B cell (primary cell): ENCODE results near the gene CYP4A22. TPM values are rescaled to one million over a fixed set of nuclear protein-coding genes. Genes with fewer than 3 reads are reported as not detected.

Experiments used
- ATAC-seq: fragments of 200-7000 bp; cut with Tn5 transposase; one replicate; pipeline ENCODE4 v1.10.0; 2021; ENCODE audit warnings: low read depth, mild to moderate bottlenecking, moderate number of reproducible peaks, moderate library complexity
- CTCF ChIA-PET: fragments of 350-600 bp; sonication (Branson Sonifier 250); formaldehyde crosslinking; loops from one replicate; lab custom pipeline; 2021; ENCODE audit warnings: antibody characterized with exemption, inconsistent platforms; lab: Charles Lee
- POLR2A ChIA-PET: fragments of 350-600 bp; sonication (Branson Sonifier 250); formaldehyde crosslinking; loops from one replicate; lab custom pipeline; 2021; ENCODE audit warnings: antibody characterized with exemption; lab: Charles Lee
- DNase-seq: peaks from one replicate; pipeline ENCODE4 v3.0.0; 2013
- H2AFZ ChIP-seq: 2 replicates; pipeline ENCODE4 v1.6.1; 2012; ENCODE audit warnings: mild to moderate bottlenecking, low read depth, low read length; ENCODE audit not compliant: insufficient read depth, poor library complexity, severe bottlenecking
- H3K27ac ChIP-seq, 2 donors: 1 replicate in 1 of 2; 2 replicates in 1 of 2; pipeline ENCODE4 v1.5.1; 2012 to 2013; ENCODE audit warnings: low read length in 2 of 2, mild to moderate bottlenecking in 2 of 2, moderate library complexity in 1 of 2
- H3K27me3 ChIP-seq, 4 experiments: fragments of 200-600 bp in 1 of 4; sonication (generic) in 1 of 4; replicated peaks in 1 of 4; 1 replicate in 2 of 4; 2 replicates in 2 of 4; pipeline versions ENCODE4 v1.6.1 to v1.7.0; 2013 to 2016; ENCODE audit warnings: low read length in 3 of 4, mild to moderate bottlenecking in 2 of 4, mixed read lengths in 1 of 4, moderate library complexity in 1 of 4; ENCODE audit not compliant: insufficient read depth in 4 of 4, control insufficient read depth in 3 of 4; ENCODE audit errors: control extremely low read depth in 1 of 4
- H3K36me3 ChIP-seq, 2 experiments: replicated peaks in 1 of 2; 1 replicate in 1 of 2; 2 replicates in 1 of 2; pipeline versions ENCODE4 v1.6.1 to v1.7.1; 2013; ENCODE audit warnings: low read length in 1 of 2; ENCODE audit not compliant: insufficient read depth in 2 of 2, control insufficient read depth in 1 of 2; ENCODE audit errors: control extremely low read depth in 1 of 2, extremely low read depth in 1 of 2
- H3K4me1 ChIP-seq, 2 donors: fragments of 200-600 bp in 1 of 2; sonication (generic) in 1 of 2; 1 replicate in 1 of 2; 2 replicates in 1 of 2; pipeline versions ENCODE4 v1.5.1 to v1.6.1; 2013 to 2017; ENCODE audit warnings: low read length in 2 of 2; ENCODE audit not compliant: control insufficient read depth in 2 of 2, insufficient read depth in 2 of 2
- H3K4me2 ChIP-seq: replicated peaks from 2 replicates; pipeline ENCODE3; 2012; ENCODE audit warnings: mild to moderate bottlenecking, low read depth, low read length; ENCODE audit not compliant: poor library complexity, severe bottlenecking
- H3K4me3 ChIP-seq, 5 experiments: fragments of 200-600 bp in 1 of 5; sonication (generic) in 1 of 5; 1 replicate in 3 of 5; 2 replicates in 2 of 5; pipeline versions ENCODE4 v1.5.1 to v1.7.0; 2011 to 2016; ENCODE audit warnings: low read length in 4 of 5, mild to moderate bottlenecking in 4 of 5, low read depth in 2 of 5, control low read depth in 1 of 5, moderate library complexity in 1 of 5; ENCODE audit not compliant: insufficient read depth in 1 of 5; ENCODE audit errors: control extremely low read depth in 1 of 5, extremely low read depth in 1 of 5
- H3K79me2 ChIP-seq: fragments of 200-600 bp; sonication (generic); one replicate; pipeline ENCODE4 v1.6.0; 2016; ENCODE audit warnings: low read length; ENCODE audit not compliant: control insufficient read depth, insufficient read depth
- H3K9ac ChIP-seq: fragments of 200-600 bp; sonication (generic); 2 replicates; pipeline ENCODE4 v1.6.1; 2017; ENCODE audit warnings: mild to moderate bottlenecking, low read length, moderate library complexity
- H3K9me3 ChIP-seq, 3 donors: one replicate each; pipeline versions ENCODE4 v1.6.1 to v1.7.1; 2013; ENCODE audit warnings: low read length in 2 of 3; ENCODE audit not compliant: control insufficient read depth in 2 of 3, insufficient read depth in 1 of 3; ENCODE audit errors: control extremely low read depth in 1 of 3
- H4K20me1 ChIP-seq: 2 replicates; pipeline ENCODE4 v1.6.0; 2012; ENCODE audit warnings: mild to moderate bottlenecking, low read length; ENCODE audit not compliant: insufficient read depth, control insufficient read depth, poor library complexity, severe bottlenecking
- H3K27ac Mint-ChIP-seq: one replicate; pipeline ENCODE4 v1.8.0; 2021; ENCODE audit warnings: mixed read lengths
- H3K27me3 Mint-ChIP-seq: one replicate; pipeline ENCODE4 v1.8.0; 2021; ENCODE audit warnings: mixed read lengths
- H3K4me1 Mint-ChIP-seq: one replicate; pipeline ENCODE4 v1.8.0; 2021; ENCODE audit warnings: mixed read lengths
- H3K4me3 Mint-ChIP-seq: one replicate; pipeline ENCODE4 v1.8.0; 2021; ENCODE audit warnings: mixed read lengths
- H3K9me3 Mint-ChIP-seq: one replicate; pipeline ENCODE4 v1.8.0; 2022; ENCODE audit warnings: mixed read lengths; ENCODE audit not compliant: insufficient read depth
- EZH2 ChIP-seq: IDR thresholded peaks from 2 replicates; pipeline ENCODE4 v1.6.1; 2012; ENCODE audit warnings: borderline replicate concordance, low read depth, mild to moderate bottlenecking, moderate library complexity, low read length; ENCODE audit not compliant: insufficient read depth, poor library complexity, severe bottlenecking
- WGBS: methylation state at CpG from one replicate; pipeline ENCODE4 v1.1.5; 2013; ENCODE audit warnings: missing lambda C conversion rate; ENCODE audit not compliant: insufficient coverage; 5-methylcytosine and 5-hydroxymethylcytosine counted together
- intact Hi-C: fragments of 100-400 bp; cut with micrococcal nuclease; formaldehyde crosslinking; loops from one replicate; pipeline ENCODE4 v1.10.0; 2022
- polyA plus RNA-seq: library from polyadenylated mRNA; depleted of rRNA; stranded (reverse); fragments of >200 nt; gene quantifications from 2 replicates; pipeline ENCODE4 v1.2.3, GENCODE V29; 2012
- total RNA-seq, 2 donors: library from RNA; stranded (reverse); fragments of 120-200 nt in 1 of 2; gene quantifications; 1 replicate in 1 of 2; 2 replicates in 1 of 2; pipeline versions ENCODE4 v1.2.3 to v1.2.4, GENCODE V29; 2013 to 2022
- TF ChIP-seq, protein P1 (sequence below): fragments of 200-600 bp; IDR thresholded peaks from one replicate; pipeline ENCODE4 v1.8.0; 2022; ENCODE audit warnings: antibody characterized with exemption, mild to moderate bottlenecking

The CYP4A22 gene
- total and polyA plus RNA-seq, 2 donors (not counting 1 experiment from before 2014, with no cell fraction given): not detected

- no peak for DNase-seq
- CTCF ChIA-PET: interaction anchor here (0.8 to 5.7 kb wide), 5 partner anchors 11 to 520 kb away, joined by 3 to 36 read pairs (median 6); no protein-coding TSS in a partner anchor
- no peaks in the 10 kb centered on the region for H4K20me1 ChIP-seq
- 74% methylated on average over 15 of the region's 16 CpGs for WGBS
- no peaks in the 10 kb centered on the region for H3K4me1 ChIP-seq
- no peak within 1 kb of the TSS for H3K4me3 Mint-ChIP-seq
- H3K27me3 Mint-ChIP-seq: peaks cover 10% of the 10 kb centered on the region
- no peak within 1 kb of the TSS for H2AFZ ChIP-seq
- H3K9me3 ChIP-seq: no peaks in the 10 kb centered on the region
- no peaks in the 10 kb centered on the region for H3K36me3 ChIP-seq
- no peaks in the 10 kb centered on the region for H3K27me3 ChIP-seq
- no peaks in the 10 kb centered on the region for H3K79me2 ChIP-seq
- H3K9me3 Mint-ChIP-seq: no peaks in the 10 kb centered on the region
- H3K9ac ChIP-seq: no peak within 1 kb of the TSS
- no peak within 1 kb of the TSS for H3K27ac Mint-ChIP-seq
- no peak for TF ChIP-seq EZH2
- TF ChIP-seq, protein P1, sequence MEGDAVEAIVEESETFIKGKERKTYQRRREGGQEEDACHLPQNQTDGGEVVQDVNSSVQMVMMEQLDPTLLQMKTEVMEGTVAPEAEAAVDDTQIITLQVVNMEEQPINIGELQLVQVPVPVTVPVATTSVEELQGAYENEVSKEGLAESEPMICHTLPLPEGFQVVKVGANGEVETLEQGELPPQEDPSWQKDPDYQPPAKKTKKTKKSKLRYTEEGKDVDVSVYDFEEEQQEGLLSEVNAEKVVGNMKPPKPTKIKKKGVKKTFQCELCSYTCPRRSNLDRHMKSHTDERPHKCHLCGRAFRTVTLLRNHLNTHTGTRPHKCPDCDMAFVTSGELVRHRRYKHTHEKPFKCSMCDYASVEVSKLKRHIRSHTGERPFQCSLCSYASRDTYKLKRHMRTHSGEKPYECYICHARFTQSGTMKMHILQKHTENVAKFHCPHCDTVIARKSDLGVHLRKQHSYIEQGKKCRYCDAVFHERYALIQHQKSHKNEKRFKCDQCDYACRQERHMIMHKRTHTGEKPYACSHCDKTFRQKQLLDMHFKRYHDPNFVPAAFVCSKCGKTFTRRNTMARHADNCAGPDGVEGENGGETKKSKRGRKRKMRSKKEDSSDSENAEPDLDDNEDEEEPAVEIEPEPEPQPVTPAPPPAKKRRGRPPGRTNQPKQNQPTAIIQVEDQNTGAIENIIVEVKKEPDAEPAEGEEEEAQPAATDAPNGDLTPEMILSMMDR: no peak
- no peak for ATAC-seq
- intact Hi-C loops: loop anchor here (5.0 kb wide), 1 partner anchor 72 kb away; no protein-coding TSS in a partner anchor
- H3K4me3 ChIP-seq: no peak within 1 kb of the TSS
- H3K4me2 ChIP-seq: no peak within 1 kb of the TSS
- H3K27ac ChIP-seq: no peak within 1 kb of the TSS
- H3K4me1 Mint-ChIP-seq: no peaks in the 10 kb centered on the region
- POLR2A ChIA-PET: no interaction called here
Observed at GRCh38 chr1:47189844-47190508, 52.7 kb downstream of the CYP4A22 start, which contains the start of gene PDZK1IP1. Gene PDZK1IP1, minus strand, starts transcription at chr1:47190036. Its CDS starts 104 bp downstream, at chr1:47189932.

DNA sequence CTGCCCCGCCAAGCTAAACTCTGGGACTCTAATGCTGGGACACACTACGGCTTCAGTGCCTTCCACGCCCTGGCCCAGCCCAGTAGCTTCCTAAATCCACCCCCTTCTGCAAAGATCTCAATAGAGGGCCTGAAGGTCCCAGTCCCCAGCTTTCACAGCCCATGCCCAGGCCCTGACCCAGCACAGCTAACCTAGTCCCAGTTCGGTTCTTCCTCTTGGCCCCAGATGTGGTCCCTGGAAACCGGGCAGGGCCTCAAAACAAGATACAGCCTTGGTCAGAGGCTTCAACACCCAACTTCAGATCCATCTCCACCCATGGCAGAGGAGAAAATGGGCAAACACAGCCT lies 53.2 kb downstream of the CYP4A22 start:
- CTCF ChIA-PET: interaction anchor here (0.8 to 5.7 kb wide), 5 partner anchors 10 to 519 kb away, joined by 3 to 36 read pairs (median 6); no protein-coding TSS in a partner anchor
- intact Hi-C loops: loop anchor here (5.0 kb wide), 1 partner anchor 72 kb away; no protein-coding TSS in a partner anchor
- WGBS: 76% methylated on average over 5 of the region's 5 CpGs

More for the DNA sequence above, 53.2 kb downstream of the CYP4A22 start:
- Histone ChIP-seq H3K9ac (no peak overlapping the region), H2AFZ (no peak overlapping the region), H3K36me3 (no peaks in the 10 kb centered on the region), H3K27me3 (no peaks in the 10 kb centered on the region), H3K27ac (no peak overlapping the region), H3K79me2 (no peaks in the 10 kb centered on the region), H3K4me3 (no peak overlapping the region), H3K4me2 (no peak overlapping the region), H4K20me1 (no peaks in the 10 kb centered on the region), H3K9me3 (no peaks in the 10 kb centered on the region), H3K4me1 (no peaks in the 10 kb centered on the region)
- ATAC-seq (no peak), DNase-seq (no peak)
- H3K27ac Mint-ChIP-seq: no peak overlapping the region
- no peaks in the 10 kb centered on the region for H3K9me3 Mint-ChIP-seq
- H3K4me1 Mint-ChIP-seq: no peaks in the 10 kb centered on the region
- H3K27me3 Mint-ChIP-seq: peaks cover 7% of the 10 kb centered on the region
- no peak for TF ChIP-seq EZH2
- TF ChIP-seq, protein P1: no peak
- H3K4me3 Mint-ChIP-seq: no peak overlapping the region
- POLR2A ChIA-PET: no interaction called here
